Loucy (cell line): ENCODE results near the gene ECM2.

Experiments
- H2AFZ ChIP-seq: fragments of 200-600 bp; sonication (generic); 2 replicates; pipeline ENCODE4 v1.6.0; 2016; ENCODE audit warnings: antibody characterized with exemption, mild to moderate bottlenecking, low read length, moderate library complexity
- H3F3A ChIP-seq: fragments of 200-600 bp; 2 replicates; pipeline ENCODE4 v1.6.0; 2016; ENCODE audit warnings: antibody characterized with exemption, low read depth, mild to moderate bottlenecking
- H3K27me3 ChIP-seq: fragments of 200-600 bp; sonication (generic); 2 replicates; pipeline ENCODE4 v1.6.1; 2014; ENCODE audit warnings: low read length, mild to moderate bottlenecking; ENCODE audit not compliant: insufficient read depth, poor library complexity, severe bottlenecking
- H3K36me3 ChIP-seq: fragments of 200-600 bp; sonication (generic); 2 replicates; pipeline ENCODE4 v1.6.1; 2016; ENCODE audit warnings: low read length; ENCODE audit not compliant: insufficient read depth
- H3K4me1 ChIP-seq: fragments of 200-600 bp; sonication (generic); 2 replicates; pipeline ENCODE4 v1.5.1; 2014; ENCODE audit warnings: low read length, mild to moderate bottlenecking; ENCODE audit not compliant: insufficient read depth, poor library complexity, severe bottlenecking
- H3K4me2 ChIP-seq: fragments of 200-600 bp; sonication (generic); 2 replicates; pipeline ENCODE4 v1.6.0; 2014; ENCODE audit warnings: antibody characterized with exemption, low read length, low read depth, mild to moderate bottlenecking; ENCODE audit not compliant: poor library complexity, severe bottlenecking
- H3K4me3 ChIP-seq: fragments of 200-600 bp; sonication (generic); 2 replicates; pipeline ENCODE4 v1.5.1; 2014; ENCODE audit warnings: low read length, mild to moderate bottlenecking, mixed read lengths; ENCODE audit not compliant: poor library complexity, severe bottlenecking
- H3K79me2 ChIP-seq: fragments of 200-600 bp; sonication (generic); 2 replicates; pipeline ENCODE4 v1.6.1; 2014; ENCODE audit warnings: low read length; ENCODE audit not compliant: insufficient read depth
- H3K9ac ChIP-seq: fragments of 200-600 bp; sonication (generic); 2 replicates; pipeline ENCODE4 v1.6.0; 2014; ENCODE audit warnings: mild to moderate bottlenecking, low read depth, low read length, moderate library complexity; ENCODE audit not compliant: poor library complexity, severe bottlenecking
- H3K9me2 ChIP-seq: fragments of 200-600 bp; sonication (generic); replicated peaks from 2 replicates; pipeline ENCODE4 v1.6.1; 2016; ENCODE audit warnings: low read depth, low read length, mixed read lengths
- H3K9me3 ChIP-seq: fragments of 200-600 bp; sonication (generic); 2 replicates; pipeline ENCODE4 v1.6.1; 2014; ENCODE audit warnings: mild to moderate bottlenecking, antibody characterized with exemption, low read length, low read depth; ENCODE audit not compliant: insufficient read depth
- H4K20me1 ChIP-seq: fragments of 200-600 bp; sonication (generic); 2 replicates; pipeline ENCODE4 v1.6.0; 2014; ENCODE audit warnings: antibody characterized with exemption, low read length, mild to moderate bottlenecking; ENCODE audit not compliant: insufficient read depth, poor library complexity, severe bottlenecking
- CTCF ChIP-seq: fragments of 200-600 bp; sonication (generic); conservative IDR thresholded peaks from 2 replicates; pipeline ENCODE4 v1.5.1; 2014; ENCODE audit warnings: mild to moderate bottlenecking, antibody characterized with exemption, low read length
- EZH2phosphoT487 ChIP-seq: fragments of 200-600 bp; IDR thresholded peaks from 2 replicates; pipeline ENCODE4 v1.6.1; 2018; ENCODE audit warnings: antibody characterized with exemption, mild to moderate bottlenecking, moderate library complexity, borderline replicate concordance

The ECM2 gene

GRCh38 chr9:92518199-92518598 is 17.6 kb downstream of the ECM2 start:
- H3K9ac ChIP-seq, result no peak overlapping the region
- H3K4me2 ChIP-seq, result no peak overlapping the region
- TF ChIP-seq CTCF (no peak), EZH2phosphoT487 (no peak)
- H3K27me3 ChIP-seq, result no peaks in the 10 kb centered on the region
- no peaks in the 10 kb centered on the region for H3K36me3 ChIP-seq
- no peaks in the 10 kb centered on the region for H3F3A ChIP-seq
- no peaks in the 10 kb centered on the region for H3K79me2 ChIP-seq
- no peaks in the 10 kb centered on the region for H3K9me3 ChIP-seq
- H3K9me2 ChIP-seq, result no peaks in the 10 kb centered on the region
- H3K4me3 ChIP-seq, result no peak overlapping the region
- no peaks in the 10 kb centered on the region for H3K4me1 ChIP-seq
- no peaks in the 10 kb centered on the region for H4K20me1 ChIP-seq
- no peak overlapping the region for H2AFZ ChIP-seq

- Histone ChIP-seq H3K9ac (no peak overlapping the region), H3K36me3 (no peaks in the 10 kb centered on the region), H3K4me1 (no peaks in the 10 kb centered on the region), H3K9me3 (no peaks in the 10 kb centered on the region), H3K27me3 (no peaks in the 10 kb centered on the region), H3F3A (no peaks in the 10 kb centered on the region), H2AFZ (no peak overlapping the region), H4K20me1 (no peaks in the 10 kb centered on the region), H3K79me2 (no peaks in the 10 kb centered on the region), H3K4me3 (no peak overlapping the region), H3K9me2 (no peaks in the 10 kb centered on the region), H3K4me2 (no peak overlapping the region)
- TF ChIP-seq EZH2phosphoT487 (no peak), CTCF (no peak)
Observed at GRCh38 chr9:92517046-92517445, 18.7 kb downstream of the ECM2 start.

- H2AFZ ChIP-seq, result no peak overlapping the region
- H3K4me1 ChIP-seq, result no peaks in the 10 kb centered on the region
- H3K9me3 ChIP-seq, result no peaks in the 10 kb centered on the region
- H3K36me3 ChIP-seq, result no peaks in the 10 kb centered on the region
- H3K4me3 ChIP-seq, result no peak overlapping the region
- H3K27me3 ChIP-seq, result no peaks in the 10 kb centered on the region
- no peaks in the 10 kb centered on the region for H3K9me2 ChIP-seq
- H3K9ac ChIP-seq, result no peak overlapping the region
- no peak overlapping the region for H3K4me2 ChIP-seq
- H3F3A ChIP-seq, result no peaks in the 10 kb centered on the region
- no peaks in the 10 kb centered on the region for H4K20me1 ChIP-seq
- no peak for TF ChIP-seq EZH2phosphoT487
- H3K79me2 ChIP-seq, result no peaks in the 10 kb centered on the region
Observed at GRCh38 chr9:92516521-92516920, 19.3 kb downstream of the ECM2 start.

GRCh38 chr9:92514635-92515034 is 21.2 kb downstream of the ECM2 start:
- Histone ChIP-seq H3K9ac (no peak overlapping the region), H3K36me3 (no peaks in the 10 kb centered on the region), H3K9me2 (no peaks in the 10 kb centered on the region), H2AFZ (no peak overlapping the region), H3K27me3 (no peaks in the 10 kb centered on the region), H3K9me3 (no peaks in the 10 kb centered on the region), H3K4me1 (no peaks in the 10 kb centered on the region), H4K20me1 (no peaks in the 10 kb centered on the region), H3K4me3 (no peak overlapping the region), H3K79me2 (no peaks in the 10 kb centered on the region), H3F3A (no peaks in the 10 kb centered on the region), H3K4me2 (no peak overlapping the region)
- TF ChIP-seq EZH2phosphoT487, result no peak
- no peak for TF ChIP-seq CTCF
